Ramos (cell line): ENCODE data around the gene PDCD11.

Source experiments
- in situ Hi-C: fragments of 300-500 bp; cut with MboI; formaldehyde crosslinking; loops from one replicate; pipeline ENCODE4 v1.14.3; 2022; ENCODE audit warnings: low sequenced_read_pairs; ENCODE audit not compliant: unreplicated experiment

The PDCD11 gene

GRCh38 chr10:103415581-103415980 lies 19.2 kb downstream of the PDCD11 start:
- in situ Hi-C loops = loop anchor here (5.0 kb wide), 1 partner anchor 62 kb away; the partner anchor contains the start of gene CALHM3

- in situ Hi-C loops = loop anchor here (5.0 kb wide), 1 partner anchor 61 kb away; the partner anchor contains the start of gene CALHM3
Measured at GRCh38 chr10:103416436-103417147, 20.2 kb downstream of the PDCD11 start.

GRCh38 chr10:103417148-103417469 lies 20.7 kb downstream of the PDCD11 start:
- in situ Hi-C loops = loop anchor here (5.0 kb wide), 1 partner anchor 60 kb away; the partner anchor contains the start of gene CALHM3

GRCh38 chr10:103417601-103418000 lies 21.2 kb downstream of the PDCD11 start:
- in situ Hi-C loops = loop anchor here (5.0 kb wide), 1 partner anchor 60 kb away; the partner anchor contains the start of gene CALHM3

GRCh38 chr10:103419101-103419500 lies 22.7 kb downstream of the PDCD11 start:
- in situ Hi-C loops = loop anchor here (5.0 kb wide), 1 partner anchor 58 kb away; the partner anchor contains the start of gene CALHM3

- in situ Hi-C loops = no loop called here
Measured at GRCh38 chr10:103423748-103424147, 27.3 kb downstream of the PDCD11 start.

- in situ Hi-C loops = no loop called here
Measured at GRCh38 chr10:103427866-103428265, 31.4 kb downstream of the PDCD11 start.

GRCh38 chr10:103428989-103429643 lies 32.7 kb downstream of the PDCD11 start:
- in situ Hi-C loops = no loop called here

- in situ Hi-C loops = no loop called here
Measured at GRCh38 chr10:103429647-103430046, 33.2 kb downstream of the PDCD11 start.

- in situ Hi-C loops = no loop called here
Measured at GRCh38 chr10:103431902-103432301, 35.5 kb downstream of the PDCD11 start.

- in situ Hi-C loops = no loop called here
Measured at GRCh38 chr10:103433858-103434257, 37.4 kb downstream of the PDCD11 start.

- in situ Hi-C loops = no loop called here
Measured at GRCh38 chr10:103439776-103440175, 43.4 kb downstream of the PDCD11 start.

- in situ Hi-C loops = no loop called here
Measured at GRCh38 chr10:103440416-103440815, 44.0 kb downstream of the PDCD11 start.

GRCh38 chr10:103441206-103441605 lies 44.8 kb downstream of the PDCD11 start:
- in situ Hi-C loops = no loop called here

- in situ Hi-C loops = no loop called here
Measured at GRCh38 chr10:103441611-103442010, 45.2 kb downstream of the PDCD11 start.

GRCh38 chr10:103442031-103442461 lies 45.6 kb downstream of the PDCD11 start:
- in situ Hi-C loops = no loop called here

GRCh38 chr10:103443475-103444185 lies 47.2 kb downstream of the PDCD11 start:
- in situ Hi-C loops = no loop called here

- in situ Hi-C loops = no loop called here
Measured at GRCh38 chr10:103444478-103444877, 48.1 kb downstream of the PDCD11 start.

- in situ Hi-C loops = no loop called here
Measured at GRCh38 chr10:103445366-103445765, 48.9 kb downstream of the PDCD11 start.

- in situ Hi-C loops = no loop called here
Measured at GRCh38 chr10:103445767-103446567, 49.5 kb downstream of the PDCD11 start.
